Breast epithelium (tissue), 4 donors: ENCODE data around the gene NAALADL1. TPM values are rescaled to one million over a fixed set of nuclear protein-coding genes. Genes with fewer than 3 reads are reported as not detected.
A peak's percentile ranks its signal among the peaks of the same experiment; 100 is the strongest.

Source experiments
- DNase-seq, 2 donors: peaks; one replicate each; pipeline ENCODE4 v3.0.0-alpha.2; 2019; ENCODE audit warnings: low spot score in 2 of 2
- H3K27ac ChIP-seq, 2 donors: fragments of 200-600 bp; sonication (generic) in 1 of 2; one replicate each; pipeline ENCODE4 v1.5.1; 2016 to 2019; ENCODE audit warnings: mild to moderate bottlenecking in 1 of 2
- H3K27me3 ChIP-seq, 2 donors: fragments of 200-600 bp; sonication (generic) in 1 of 2; one replicate each; pipeline versions ENCODE4 v1.5.1 to v1.6.0; 2017 to 2019; ENCODE audit warnings: control low read depth in 1 of 2, mild to moderate bottlenecking in 1 of 2
- H3K36me3 ChIP-seq: fragments of 200-600 bp; one replicate; pipeline ENCODE4 v1.5.1; 2019
- H3K4me1 ChIP-seq, 2 donors: fragments of 200-600 bp; sonication (generic); one replicate each; pipeline ENCODE4 v1.5.1; 2016 to 2019; ENCODE audit warnings: control low read depth in 1 of 2
- H3K4me3 ChIP-seq, 3 donors: fragments of 200-600 bp; sonication (generic); 1 replicate in 2 of 3; 2 replicates in 1 of 3; pipeline ENCODE4 v1.5.1; 2016 to 2019; ENCODE audit warnings: mild to moderate bottlenecking in 3 of 3, moderate library complexity in 2 of 3
- H3K9me3 ChIP-seq, 2 donors: fragments of 200-600 bp; sonication (generic) in 1 of 2; one replicate each; pipeline ENCODE4 v1.5.1; 2016 to 2019; ENCODE audit warnings: control low read depth in 1 of 2
- CTCF ChIP-seq, 3 donors: fragments of 450-650 bp; IDR thresholded peaks; one replicate each; pipeline ENCODE4 v1.5.1; 2016 to 2017; ENCODE audit warnings: antibody characterized with exemption in 3 of 3, mild to moderate bottlenecking in 3 of 3, moderate library complexity in 3 of 3
- POLR2A ChIP-seq: fragments of 450-650 bp; IDR thresholded peaks from one replicate; pipeline ENCODE4 v1.6.1; 2016; ENCODE audit warnings: antibody characterized with exemption, mild to moderate bottlenecking, moderate library complexity
- POLR2AphosphoS5 ChIP-seq, 3 donors: sonication (generic); formaldehyde crosslinking; IDR thresholded peaks; one replicate each; pipeline ENCODE4 v1.6.1; 2017; ENCODE audit warnings: antibody characterized with exemption in 3 of 3
- intact Hi-C: fragments of 100-400 bp; cut with DNase I; formaldehyde crosslinking; loops from one replicate; pipeline ENCODE4 v1.15.1; 2023; ENCODE audit warnings: low total_unique reads
- total RNA-seq, 3 donors: library from RNA; depleted of rRNA; stranded (reverse); fragments of >200 nt; gene quantifications; one replicate each; pipeline ENCODE4 v1.1.0, GENCODE V29; 2016

The NAALADL1 gene
- total RNA-seq, 3 donors from 2014 or later, result 15.5 to 28.8 (median 19.2) TPM

- intact Hi-C loops, result no loop called here
- Histone ChIP-seq H3K36me3 (peaks cover 7% of the 10 kb centered on the region), H3K4me1 (no peaks in the 10 kb centered on the region)
These were observed 27.1 kb upstream of the NAALADL1 start for GRCh38 chr11:65085446-65085845.

GRCh38 chr11:65084598-65085375 lies 26.4 kb upstream of the NAALADL1 start:
- no peaks in the 10 kb centered on the region for H3K4me1 ChIP-seq
- peaks cover 7% of the 10 kb centered on the region for H3K36me3 ChIP-seq
- H3K4me3 ChIP-seq, result peak overlapping the region; percentile 75 to 85 (median 82)
- peak overlapping the region; percentile 97 to 98 for H3K27ac ChIP-seq
- H3K9me3 ChIP-seq, result no peaks in the 10 kb centered on the region
- intact Hi-C loops, result no loop called here
- no peak for DNase-seq
- TF ChIP-seq CTCF (IDR thresholded peaks at IDR 0.05) (no peak), POLR2AphosphoS5 (IDR thresholded peaks at IDR 0.05) (no peak), POLR2A (no peak)
- H3K27me3 ChIP-seq, result no peaks in the 10 kb centered on the region

More at GRCh38 chr11:65085446-65085845, 27.1 kb upstream of the NAALADL1 start:
- no peak for DNase-seq
- Histone ChIP-seq H3K4me3 (no peak overlapping the region), H3K9me3 (no peaks in the 10 kb centered on the region), H3K27me3 (no peaks in the 10 kb centered on the region), H3K27ac (no peak overlapping the region)
- TF ChIP-seq POLR2AphosphoS5 (IDR thresholded peaks at IDR 0.05), result no peak
- no peak for TF ChIP-seq POLR2A
- TF ChIP-seq CTCF (IDR thresholded peaks at IDR 0.05), result no peak

- peak within 1 kb of the TSS; percentile 75 to 85 (median 82) for H3K4me3 ChIP-seq
- TF ChIP-seq POLR2AphosphoS5 (IDR thresholded peaks at IDR 0.05) (peak; percentile 98 to 99 (median 98)), POLR2A (peak; percentile 66), CTCF (IDR thresholded peaks at IDR 0.05) (peak in 1 of 3 donors; percentile 10)
- H3K9me3 ChIP-seq, result no peaks in the 10 kb centered on the region
- intact Hi-C loops, result no loop called here
- H3K27ac ChIP-seq, result peak within 1 kb of the TSS; percentile 97 to 98
- H3K27me3 ChIP-seq, result no peaks in the 10 kb centered on the region
- no peaks in the 10 kb centered on the region for H3K4me1 ChIP-seq
- H3K36me3 ChIP-seq, result peaks cover 7% of the 10 kb centered on the region
- DNase-seq, result peak; percentile 95 to 96
These were observed 25.7 kb upstream of the NAALADL1 start, which contains the start of the genes CDCA5 and ZFPL1 for GRCh38 chr11:65083834-65084597. CDCA5 (minus strand) TSS chr11:65084040; CDS start chr11:65083978, 62 bp downstream. ZFPL1 (plus strand) TSS chr11:65084222; CDS start chr11:65084699, 477 bp downstream.

- peak overlapping the region; percentile 97 to 98 for H3K27ac ChIP-seq
- intact Hi-C loops, result no loop called here
- no peaks in the 10 kb centered on the region for H3K4me1 ChIP-seq
- TF ChIP-seq CTCF (IDR thresholded peaks at IDR 0.05) (no peak), POLR2AphosphoS5 (IDR thresholded peaks at IDR 0.05) (no peak), POLR2A (no peak)
- peaks cover 7% of the 10 kb centered on the region for H3K36me3 ChIP-seq
- H3K9me3 ChIP-seq, result no peaks in the 10 kb centered on the region
- H3K4me3 ChIP-seq, result peak overlapping the region; percentile 75 to 85 (median 82)
- DNase-seq, result no peak
- H3K27me3 ChIP-seq, result no peaks in the 10 kb centered on the region
These were observed 24.9 kb upstream of the NAALADL1 start for GRCh38 chr11:65083134-65083833.
